Subcutaneous adipose tissue (tissue), 4 donors: ENCODE measurements around the gene C1orf141. TPM values are rescaled to one million over a fixed set of nuclear protein-coding genes. Genes with fewer than 3 reads are reported as not detected.

Source experiments
- CTCF ChIP-seq: fragments of 450-650 bp; IDR thresholded peaks from one replicate; pipeline ENCODE4 v1.5.1; 2016; ENCODE audit warnings: low read depth, mild to moderate bottlenecking, control low read depth, antibody characterized with exemption, moderate library complexity
- total RNA-seq, 4 donors: library from RNA; depleted of rRNA; stranded (reverse); fragments of >200 nt; gene quantifications; one replicate each; pipeline ENCODE4 v1.1.0, GENCODE V29; 2016

C1orf141 gene
- total RNA-seq, 4 donors from 2014 or later, result 0.34 TPM; not detected in 3

- no peak for TF ChIP-seq CTCF
Observed at GRCh38 chr1:67110352-67110751, 24.4 kb downstream of the C1orf141 start.

GRCh38 chr1:67105508-67105907 lies 29.3 kb downstream of the C1orf141 start:
- TF ChIP-seq CTCF, result no peak

- no peak for TF ChIP-seq CTCF
Observed at GRCh38 chr1:67103548-67103947, 31.2 kb downstream of the C1orf141 start.

- no peak for TF ChIP-seq CTCF
Observed at GRCh38 chr1:67100833-67101232, 33.9 kb downstream of the C1orf141 start.

GRCh38 chr1:67097305-67097704 lies 37.5 kb downstream of the C1orf141 start:
- TF ChIP-seq CTCF, result no peak

GRCh38 chr1:67094191-67094590 lies 40.6 kb downstream of the C1orf141 start:
- no peak for TF ChIP-seq CTCF

- no peak for TF ChIP-seq CTCF
Observed at GRCh38 chr1:67089685-67090208, 45.0 kb downstream of the C1orf141 start.
